ENCODE results near the gene MMP15.
"Not testable (repeated sequence)": the region's sequence is repeated elsewhere in the genome, so short reads cannot be mapped to it uniquely, and the experiment has no call there.

Gene MMP15

GRCh38 chr16:58087209-58087913 lies 61.8 kb downstream of the MMP15 start:
- DNase-seq, result no peak

- no peak for DNase-seq
These were observed 62.5 kb downstream of the MMP15 start for GRCh38 chr16:58088091-58088490.

- not testable (repeated sequence) for DNase-seq
These were observed 64.8 kb downstream of the MMP15 start for GRCh38 chr16:58090396-58090795.

- no peak for DNase-seq
These were observed 68.5 kb downstream of the MMP15 start for GRCh38 chr16:58094026-58094425.

DNA sequence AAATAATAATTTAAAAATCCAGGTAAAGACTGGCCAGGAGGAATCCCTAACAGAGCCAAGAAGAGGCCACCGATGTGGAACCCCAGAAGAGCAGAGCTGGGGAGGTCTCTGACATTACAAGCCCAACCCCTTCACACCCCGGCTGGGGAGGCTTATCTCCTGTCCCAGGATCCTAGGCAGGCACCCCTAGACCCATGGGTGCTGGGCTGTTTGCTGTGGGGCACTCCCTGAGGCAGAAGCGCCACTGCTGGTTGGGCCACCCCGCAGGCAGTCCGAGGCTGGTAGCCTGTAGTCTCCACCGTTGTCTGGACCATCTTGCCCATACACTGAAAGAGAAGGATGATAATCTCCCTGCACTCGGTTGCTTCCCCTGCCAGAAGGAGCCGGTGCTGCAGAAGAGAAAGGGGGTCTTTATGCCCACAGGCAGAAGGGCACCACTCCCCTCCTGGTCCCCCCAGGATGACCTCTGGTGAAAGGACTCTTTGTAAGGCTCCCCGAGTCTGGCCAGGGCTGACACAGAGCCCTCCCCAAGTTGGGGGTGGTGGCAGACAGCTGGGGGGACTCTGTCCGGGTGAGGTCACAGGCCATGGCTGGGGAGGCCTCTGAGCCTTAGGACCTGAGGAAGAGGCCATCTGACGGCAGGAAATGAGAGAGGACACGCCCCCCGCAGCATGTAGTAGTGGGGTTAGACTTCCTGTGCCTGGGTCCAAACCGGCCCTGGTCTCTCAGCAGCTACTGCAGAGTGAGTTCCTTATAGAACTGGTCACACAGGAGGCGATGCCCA lies 69.4 kb downstream of the MMP15 start:
- no peak for DNase-seq

- not testable (repeated sequence) for DNase-seq
These were observed 70.0 kb downstream of the MMP15 start for GRCh38 chr16:58095575-58095960.

- no peak for DNase-seq
These were observed 70.7 kb downstream of the MMP15 start for GRCh38 chr16:58096249-58096648.
